Activated CD8-positive, alpha-beta memory T cell treated with anti-CD3 and anti-CD28 coated beads for 1 hour (primary cell): ENCODE results near the gene PPP1CA.

Experiments
- DNase-seq, 2 donors: peaks; one replicate each; pipeline ENCODE4 v3.0.0-alpha.2; 2020; ENCODE audit warnings: low read depth in 1 of 2; ENCODE audit errors: extremely low read depth in 1 of 2

PPP1CA gene

DNA sequence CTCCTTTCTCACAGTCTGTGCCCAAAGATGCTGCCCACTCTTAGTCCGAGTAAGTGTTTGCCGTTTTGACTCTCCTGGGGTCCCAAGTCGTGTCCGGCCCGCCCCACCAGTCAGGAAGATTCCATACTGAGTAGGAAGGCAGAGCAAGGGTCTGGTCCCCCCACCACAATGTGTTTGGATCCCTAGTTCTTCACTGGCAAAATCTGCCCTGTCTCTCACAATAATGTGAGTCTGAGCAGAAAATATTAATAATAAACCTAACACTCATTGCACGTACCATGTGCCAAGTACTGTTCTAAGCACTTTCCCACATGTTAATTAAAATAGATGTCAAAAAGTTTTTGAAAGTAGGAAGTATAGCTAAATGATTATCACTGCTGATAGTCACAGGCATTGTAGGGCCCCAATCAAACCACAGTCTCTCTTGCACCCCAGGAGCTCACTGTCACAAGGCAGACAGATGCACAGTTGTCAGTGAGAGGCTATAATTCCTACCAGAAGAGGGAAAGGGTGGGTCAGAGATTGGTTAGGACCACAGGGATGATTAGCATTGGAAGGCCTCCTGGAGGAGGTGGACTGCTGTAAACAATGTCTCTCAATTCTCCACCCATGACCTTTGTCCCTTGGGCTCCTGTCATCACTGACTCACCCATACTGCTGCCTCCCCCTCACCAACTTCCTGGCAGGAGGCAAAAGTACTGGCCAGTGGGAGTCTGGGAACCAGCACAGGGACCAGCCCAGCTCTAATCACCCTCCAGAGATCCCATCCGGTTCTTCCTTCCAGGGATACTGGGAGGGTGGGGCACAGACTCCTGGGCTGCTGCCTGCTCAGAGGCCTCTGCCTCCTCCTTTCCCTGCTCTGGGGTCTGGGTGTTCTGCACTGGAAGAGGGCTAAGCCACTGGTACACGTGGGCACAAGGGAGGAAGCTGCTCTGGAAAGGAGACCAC lies 47.3 kb downstream of the PPP1CA start:
- no peak for DNase-seq

DNA sequence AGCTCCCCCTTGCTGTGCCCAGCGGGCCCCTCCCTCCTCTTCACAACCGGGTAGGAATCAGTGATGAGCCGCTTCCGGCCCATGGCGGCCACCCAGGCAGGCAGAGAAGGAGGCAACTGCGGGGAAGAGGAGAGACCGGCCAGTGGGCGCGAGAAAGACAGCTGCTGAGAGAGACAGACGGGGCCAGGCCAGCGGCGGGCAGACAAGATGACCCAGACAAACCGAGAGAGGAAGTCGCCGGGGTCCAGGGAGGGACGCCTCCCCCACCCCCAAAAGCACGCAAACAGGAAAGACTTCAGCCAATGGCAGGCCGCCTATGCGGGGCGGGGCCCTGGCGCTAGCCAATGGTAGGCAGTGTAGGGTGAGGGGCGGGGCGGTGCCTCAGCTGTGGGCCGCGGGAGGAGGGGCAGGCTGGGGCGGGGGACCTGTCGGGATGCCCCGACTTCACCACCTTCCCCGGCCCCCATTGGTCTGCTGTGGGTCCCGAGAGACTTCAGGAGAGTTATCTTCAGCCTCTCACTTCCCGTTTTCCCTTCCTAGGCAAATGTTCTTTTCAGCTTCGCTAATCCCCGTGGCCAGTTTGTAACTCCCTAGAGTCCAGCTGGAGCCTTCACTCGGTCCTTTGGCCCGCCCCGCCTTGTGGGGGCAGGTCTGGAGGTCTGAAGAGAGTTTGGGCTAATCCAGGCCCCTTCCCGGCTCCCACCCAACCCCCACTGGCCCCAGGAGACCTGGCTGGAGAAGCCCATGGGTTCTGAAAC lies 48.2 kb downstream of the PPP1CA start, which contains the start of gene POLD4:
POLD4 (minus strand) TSS at position 230 of the 758 bp plus-strand sequence; CDS start at position 83, 147 bp downstream.
- peak; percentile 83 to 96 for DNase-seq

DNA sequence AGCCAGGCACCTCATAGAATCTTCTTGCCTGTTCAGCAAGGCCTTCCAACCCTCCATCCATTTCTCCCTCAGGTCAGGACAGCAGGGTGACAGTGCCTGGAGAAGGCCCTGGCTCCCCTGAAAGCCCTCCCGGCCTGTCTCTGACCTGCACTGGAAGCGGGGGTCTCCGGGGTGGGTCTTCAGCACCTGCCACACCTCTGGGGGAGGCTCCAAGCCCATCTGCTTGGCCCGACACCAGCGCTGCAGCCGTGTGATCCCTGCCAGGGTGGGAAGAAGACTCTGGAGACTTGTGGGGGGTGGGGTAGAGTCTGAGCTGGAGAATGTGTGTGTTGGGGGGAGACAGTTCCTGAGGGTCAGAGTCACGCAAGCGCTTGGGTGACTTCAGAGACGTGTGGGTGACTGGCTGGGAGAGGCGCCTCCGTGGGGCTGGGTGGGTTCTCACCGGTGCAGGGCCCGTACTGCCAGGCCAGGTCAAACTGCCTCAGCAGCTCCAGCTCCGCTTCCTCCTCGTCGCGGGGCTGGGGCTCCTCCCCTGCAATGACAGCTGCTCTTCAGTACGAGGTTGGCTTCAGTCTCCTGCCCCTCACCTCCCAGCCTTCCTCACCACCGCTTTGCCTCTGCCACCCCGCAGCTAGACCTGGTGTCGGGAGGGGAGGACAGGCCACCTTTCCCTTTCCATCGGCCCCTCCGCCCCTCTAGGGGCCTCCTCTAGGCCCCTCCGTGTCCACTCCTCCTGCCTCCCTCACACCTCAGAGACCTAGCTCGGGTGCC lies 48.9 kb downstream of the PPP1CA start:
- DNase-seq: no peak

DNA sequence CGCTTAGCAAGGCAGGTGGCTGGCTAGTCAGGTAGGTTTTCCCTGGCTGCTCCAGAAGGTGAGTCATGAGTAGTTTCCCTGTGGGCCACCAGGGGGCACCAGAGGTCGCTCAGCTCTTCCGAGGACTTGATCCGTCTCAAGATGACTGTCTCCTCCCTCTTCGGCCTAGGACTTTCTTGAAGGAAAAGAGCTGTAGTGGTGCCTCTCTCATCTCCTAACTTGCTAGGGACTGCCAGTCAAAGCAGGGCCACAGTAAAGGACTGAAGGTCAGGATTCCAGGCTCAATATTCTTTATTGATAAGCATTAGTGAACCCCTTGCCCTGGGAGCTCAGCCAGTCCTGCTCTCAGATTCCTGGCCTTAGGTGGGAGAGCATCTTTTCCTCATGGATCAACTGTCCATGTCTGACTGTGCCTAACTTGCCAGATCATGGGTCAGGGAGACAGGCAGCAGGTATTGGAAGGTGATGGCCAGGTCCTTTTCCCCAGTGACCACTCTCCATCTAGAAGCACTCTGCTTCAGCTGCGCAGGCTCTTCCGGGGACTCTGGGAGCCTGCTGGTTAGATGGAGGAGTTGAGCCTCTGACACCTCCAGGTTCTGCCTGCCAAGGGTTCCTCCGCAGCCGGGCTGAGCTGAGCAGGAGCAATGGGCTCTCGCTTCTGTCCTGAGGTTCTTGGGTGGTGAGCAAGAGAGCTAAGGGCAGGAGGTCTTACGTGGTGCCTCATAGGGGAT lies 50.2 kb downstream of the PPP1CA start:
- DNase-seq: peak; percentile 30 to 51

DNA sequence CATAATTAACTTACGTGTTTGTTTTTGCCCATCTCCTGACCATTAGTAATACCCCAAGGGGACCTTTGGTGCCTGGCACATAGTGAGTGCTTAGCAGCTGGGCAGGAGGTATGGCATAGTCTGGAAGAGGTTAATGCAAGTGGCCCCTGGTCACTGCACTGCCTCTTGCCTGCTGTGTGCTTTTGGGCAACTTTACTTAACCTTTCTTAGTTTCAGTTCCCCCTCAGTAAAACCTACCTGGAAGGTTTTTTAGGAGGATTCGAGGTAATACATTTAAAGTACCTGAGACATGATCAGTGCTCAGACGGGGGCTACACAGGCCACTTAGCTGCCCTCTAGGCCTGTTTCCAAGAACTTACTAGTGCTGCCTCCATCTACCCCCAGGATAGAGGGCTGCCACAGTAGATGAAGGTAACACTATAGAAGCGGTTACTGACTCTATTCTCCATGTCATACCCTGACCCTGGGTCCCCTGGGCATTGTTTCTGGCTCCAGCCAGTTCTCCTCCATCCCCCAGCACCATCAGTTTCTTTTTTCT lies 51.7 kb downstream of the PPP1CA start:
- no peak for DNase-seq

DNA sequence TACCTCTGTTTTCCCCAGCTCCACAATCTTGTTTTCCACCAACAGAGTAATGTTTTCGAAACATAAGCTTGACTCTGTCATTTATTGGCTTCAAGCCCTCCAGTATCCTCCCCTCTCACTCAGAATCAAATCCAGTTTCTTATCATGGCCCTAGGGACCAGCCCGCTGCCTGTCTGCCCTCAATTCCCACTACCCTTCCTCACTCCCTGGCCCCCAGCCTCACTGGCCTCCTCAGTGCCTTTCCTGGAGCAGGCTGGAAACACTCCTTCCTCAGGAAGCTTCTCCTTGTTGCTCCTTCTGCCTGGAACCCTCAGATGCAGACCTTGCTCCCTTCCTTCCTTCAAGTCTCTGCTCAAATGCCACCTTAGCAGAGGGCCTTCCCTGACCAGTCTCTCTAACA lies 52.2 kb downstream of the PPP1CA start:
- no peak for DNase-seq

DNA sequence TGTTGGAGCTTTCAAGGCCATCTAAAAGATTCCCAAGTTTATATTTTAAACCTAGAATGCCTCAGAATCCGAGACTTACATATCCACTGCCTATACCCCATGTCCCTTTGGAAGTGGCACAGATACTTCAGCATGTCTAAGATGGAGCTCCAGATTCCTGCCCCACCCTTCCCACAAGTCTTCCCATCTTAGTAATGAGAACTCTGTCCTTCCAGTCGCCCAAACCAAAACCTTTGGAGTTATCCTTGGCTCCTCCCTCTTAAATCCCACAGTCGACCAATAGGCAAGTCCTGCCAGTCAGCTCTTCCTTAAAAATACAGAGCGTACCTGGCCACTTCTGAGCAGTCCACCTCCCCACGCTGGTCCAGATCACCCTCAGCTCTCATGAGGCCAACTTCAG lies 52.6 kb downstream of the PPP1CA start:
- DNase-seq: no peak
